HG03175 (cell line): Measurements from ENCODE around the gene TRIM10.

Experiments
- ATAC-seq: cut with Tn5 transposase; IDR thresholded peaks from one replicate; pipeline ENCODE4 v1.9.1; 2021; ENCODE audit warnings: mild to moderate bottlenecking, moderate library complexity; ENCODE audit not compliant: unreplicated experiment

The TRIM10 gene

GRCh38 chr6:30160785-30161531 is at the start of gene TRIM10:
Gene TRIM10, minus strand, starts transcription at chr6:30161211. Its CDS starts 353 bp downstream, at chr6:30160858.
- no peak for ATAC-seq

GRCh38 chr6:30207619-30208295 is 46.7 kb upstream of the TRIM10 start:
- ATAC-seq, result no peak

GRCh38 chr6:30206799-30207618 is 46.0 kb upstream of the TRIM10 start:
- ATAC-seq, result no peak

- ATAC-seq, result no peak
Observed at GRCh38 chr6:30206152-30206551, 45.1 kb upstream of the TRIM10 start.

GRCh38 chr6:30204116-30204515 is 43.1 kb upstream of the TRIM10 start:
- ATAC-seq, result no peak

- ATAC-seq, result no peak
Observed at GRCh38 chr6:30202366-30202765, 41.4 kb upstream of the TRIM10 start.

- no peak for ATAC-seq
Observed at GRCh38 chr6:30200551-30201281, 39.7 kb upstream of the TRIM10 start.

- no peak for ATAC-seq
Observed at GRCh38 chr6:30198166-30199084, 37.4 kb upstream of the TRIM10 start.

GRCh38 chr6:30196376-30196775 is 35.4 kb upstream of the TRIM10 start:
- ATAC-seq, result no peak

GRCh38 chr6:30195951-30196350 is 34.9 kb upstream of the TRIM10 start:
- ATAC-seq, result no peak

- ATAC-seq, result no peak
Observed at GRCh38 chr6:30194797-30195690, 34.0 kb upstream of the TRIM10 start.

GRCh38 chr6:30192076-30192475 is 31.1 kb upstream of the TRIM10 start:
- ATAC-seq, result no peak

- no peak for ATAC-seq
Observed at GRCh38 chr6:30188541-30188940, 27.5 kb upstream of the TRIM10 start.

GRCh38 chr6:30185846-30186484 is 25.0 kb upstream of the TRIM10 start:
- ATAC-seq, result no peak

- no peak for ATAC-seq
Observed at GRCh38 chr6:30184417-30185031, 23.5 kb upstream of the TRIM10 start.

GRCh38 chr6:30180145-30180544 is 19.1 kb upstream of the TRIM10 start:
- ATAC-seq, result no peak

GRCh38 chr6:30178837-30179236 is 17.8 kb upstream of the TRIM10 start:
- ATAC-seq, result no peak

GRCh38 chr6:30175765-30176164 is 14.8 kb upstream of the TRIM10 start:
- no peak for ATAC-seq
